RCC 7860 (cell line): ENCODE data around the gene SNCB.

Experiments
- DNase-seq: peaks from one replicate; pipeline ENCODE4 v3.0.0-alpha.2; 2015; ENCODE audit warnings: low spot score
- FAIRE-seq: peaks from 2 replicates; lab custom pipeline; 2012; peaks lifted over from hg19 to GRCh38; lab: Jason Lieb, UNC

The SNCB gene

DNA sequence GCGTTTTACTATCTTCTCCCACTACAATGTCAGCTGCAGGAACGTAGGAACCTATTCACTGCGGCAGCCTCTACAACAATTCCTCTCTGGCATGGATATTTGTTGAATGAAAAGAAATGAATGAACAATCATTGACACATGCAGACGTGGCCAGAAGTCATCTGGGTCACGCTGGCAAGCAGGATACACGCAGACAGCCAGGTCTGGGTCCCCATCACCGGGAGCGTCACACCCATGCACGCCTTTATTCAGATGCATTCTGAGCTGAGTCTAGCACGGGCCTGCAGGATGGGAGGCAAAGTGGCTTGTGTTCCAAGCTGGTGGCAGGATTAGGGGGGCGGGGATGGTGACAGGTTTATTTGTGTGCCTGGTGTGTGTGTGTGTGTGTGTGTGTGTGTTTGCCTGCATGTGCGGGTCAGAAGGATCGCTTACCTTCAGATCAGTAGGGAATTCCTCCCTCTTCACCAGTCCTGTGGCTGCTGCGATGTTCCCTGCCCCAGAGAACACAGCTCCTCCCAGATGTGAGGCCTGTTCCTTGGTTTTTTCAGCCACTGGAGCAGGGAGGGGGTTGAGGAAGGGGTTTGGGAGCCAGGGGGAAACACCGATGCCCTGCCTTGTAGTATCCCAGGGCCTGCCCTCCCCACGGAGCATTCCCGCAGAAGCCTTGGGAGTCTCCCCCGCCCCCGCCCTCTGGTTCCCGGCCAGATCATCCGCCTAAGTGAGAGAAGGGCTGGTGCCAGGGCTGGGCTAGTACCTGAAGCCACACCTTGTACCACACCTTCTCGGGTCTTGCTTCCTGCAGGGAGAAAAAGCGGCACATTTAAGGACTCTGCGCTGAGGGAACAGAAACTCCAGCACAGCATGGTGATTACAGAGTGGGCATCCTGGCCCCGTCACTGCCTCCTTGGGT, 4.1 kb downstream of the SNCB start:
- FAIRE-seq (no peak), DNase-seq (no peak)

DNA sequence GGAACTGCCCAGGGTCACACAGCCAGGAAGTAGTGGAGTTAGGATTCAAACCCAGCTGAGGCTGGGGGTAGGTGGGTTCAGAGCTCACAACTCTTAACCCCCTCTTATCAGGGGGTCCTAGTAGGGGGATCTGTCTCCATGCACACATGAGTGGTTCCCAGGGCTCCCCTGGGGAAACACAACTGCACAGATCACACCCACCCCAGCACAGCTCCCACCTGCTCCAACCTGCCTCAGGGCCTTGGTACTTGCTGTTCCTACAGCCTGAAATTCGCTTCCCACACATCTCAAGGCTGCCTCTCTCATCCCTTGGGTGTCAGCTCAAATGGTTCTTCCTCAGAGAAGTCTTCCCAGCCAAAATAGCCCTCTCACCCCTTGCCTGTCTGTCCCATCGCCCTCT, 4.8 kb downstream of the SNCB start:
- DNase-seq (no peak), FAIRE-seq (no peak)

DNA sequence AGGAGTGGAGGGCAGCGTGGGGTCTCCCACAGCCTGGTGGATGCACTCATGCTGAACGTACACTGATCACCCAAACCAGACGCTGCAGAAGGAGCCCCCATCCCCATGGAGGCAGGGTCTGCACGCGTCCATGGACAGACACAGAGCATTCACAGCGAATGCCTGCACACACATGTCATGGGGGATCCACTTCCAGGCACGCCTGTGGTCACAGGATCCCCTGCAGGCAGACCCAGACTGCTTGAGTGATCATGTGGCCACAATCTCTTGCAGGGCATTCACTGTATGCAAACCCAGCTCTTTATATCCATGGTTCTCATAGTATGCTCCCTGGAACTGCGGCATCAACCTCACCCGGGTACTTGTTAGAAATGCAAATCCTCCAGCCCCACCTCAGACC, 5.4 kb downstream of the SNCB start:
- no peak for FAIRE-seq
- DNase-seq, result no peak

DNA sequence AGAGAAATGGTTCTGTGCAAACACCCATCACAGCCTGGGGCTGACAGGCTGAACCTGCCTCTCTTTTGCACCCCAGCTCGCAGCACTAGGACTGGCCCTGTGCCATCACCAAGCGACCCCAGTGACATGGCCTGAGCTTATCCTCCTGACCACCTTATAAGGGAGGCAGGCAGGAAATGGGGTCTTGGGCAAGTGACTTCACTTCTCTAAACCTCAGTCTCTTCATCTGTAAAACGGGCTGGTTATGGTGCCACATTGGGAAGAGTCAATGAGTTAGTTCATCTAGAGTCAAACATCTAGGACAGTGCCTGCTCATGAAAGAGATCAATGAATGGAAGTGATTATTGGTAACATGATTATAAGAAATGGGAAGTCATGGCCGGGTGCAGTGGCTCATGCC, 6.2 kb downstream of the SNCB start:
- DNase-seq (no peak), FAIRE-seq (no peak)

DNA sequence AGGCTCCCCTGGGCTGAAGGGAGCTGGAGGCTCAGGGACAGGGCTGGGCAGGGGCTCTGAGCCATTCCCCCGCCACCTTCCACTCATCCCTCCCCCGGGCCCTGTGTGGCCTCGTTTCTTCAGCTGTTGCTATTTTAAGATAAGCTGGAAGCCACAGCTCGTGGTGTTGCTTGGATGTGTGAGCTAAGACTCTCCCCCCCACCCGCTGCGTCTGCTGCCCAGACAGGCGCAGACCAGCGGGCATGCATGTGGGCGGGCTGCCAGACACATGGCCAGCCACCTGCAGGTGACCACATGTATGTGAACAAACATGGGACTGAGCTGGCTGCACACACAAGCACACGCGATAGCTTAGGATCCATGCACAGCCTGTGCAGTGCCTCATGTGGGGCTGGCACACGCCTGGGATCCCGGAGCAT, 8.7 kb downstream of the SNCB start:
- DNase-seq, result no peak
- FAIRE-seq, result no peak

DNA sequence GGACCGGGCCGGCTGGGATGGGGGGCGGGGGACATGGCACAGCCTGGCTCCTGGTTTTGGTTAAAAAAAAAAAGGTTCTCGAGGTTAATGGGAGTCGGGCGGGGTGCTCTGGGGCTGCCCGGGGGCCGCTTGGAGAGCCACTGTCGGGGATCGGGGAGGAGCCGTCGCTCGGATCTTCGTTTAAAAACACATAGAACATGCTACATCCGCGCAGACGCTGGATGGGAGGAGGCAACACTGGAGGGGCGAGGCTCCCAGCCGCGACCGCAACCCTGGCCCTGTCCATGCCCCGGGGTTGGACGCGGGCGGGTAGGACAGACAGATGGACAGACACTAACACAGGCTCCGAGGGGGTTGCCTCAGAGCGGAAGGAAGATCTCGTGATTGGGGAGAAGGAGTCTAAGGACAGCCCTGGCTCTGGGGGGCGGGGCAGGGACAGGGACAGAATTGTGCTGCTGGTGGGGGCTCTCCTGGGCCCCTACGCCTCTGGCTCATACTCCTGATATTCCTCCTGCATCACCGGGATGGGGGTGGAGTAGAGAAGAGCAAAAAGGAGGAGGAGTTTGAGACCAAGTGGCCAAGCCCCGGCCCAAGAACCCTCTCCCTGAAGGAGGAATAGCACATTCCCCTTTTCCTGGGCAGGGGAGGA, 9.9 kb downstream of the SNCB start:
- FAIRE-seq, result no peak
- DNase-seq, result no peak

DNA sequence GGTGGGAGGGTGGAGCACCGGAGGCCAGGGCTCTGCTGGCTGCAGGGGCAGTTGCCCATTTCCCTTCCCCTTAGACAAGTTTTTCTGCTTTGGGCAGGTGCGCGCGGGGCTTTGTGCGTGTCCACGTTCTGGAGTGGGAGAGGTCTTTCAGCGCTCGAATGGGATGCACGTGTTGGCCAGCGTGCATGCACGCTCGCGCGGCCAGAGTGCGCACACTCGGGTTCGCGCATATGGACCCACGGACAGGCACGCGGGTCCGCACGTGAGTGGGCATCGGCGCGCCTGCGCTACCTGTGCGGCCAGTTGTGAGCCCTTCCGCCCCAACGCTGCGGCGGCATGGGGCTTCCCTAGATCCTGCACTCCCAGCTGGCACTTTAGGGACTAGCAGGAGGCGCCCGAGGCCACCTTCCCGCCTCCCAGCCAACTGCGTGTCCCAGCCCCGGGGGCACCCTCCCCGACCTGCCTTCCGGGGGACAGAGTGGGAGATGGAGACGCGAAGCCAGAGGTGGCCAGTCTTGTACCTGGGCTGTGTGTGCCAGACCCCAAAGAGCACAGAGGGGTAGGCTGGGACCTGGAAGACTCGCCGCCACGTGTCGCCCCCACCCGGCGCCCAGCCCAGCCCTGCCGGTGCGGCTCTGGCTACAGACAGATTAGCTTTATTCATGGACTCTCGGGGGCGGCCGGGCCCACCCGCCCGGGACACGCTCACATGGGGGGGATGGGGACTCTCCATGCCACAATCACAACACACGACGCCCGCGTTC, 10.6 kb downstream of the SNCB start:
- no peak for DNase-seq
- FAIRE-seq, result no peak

DNA sequence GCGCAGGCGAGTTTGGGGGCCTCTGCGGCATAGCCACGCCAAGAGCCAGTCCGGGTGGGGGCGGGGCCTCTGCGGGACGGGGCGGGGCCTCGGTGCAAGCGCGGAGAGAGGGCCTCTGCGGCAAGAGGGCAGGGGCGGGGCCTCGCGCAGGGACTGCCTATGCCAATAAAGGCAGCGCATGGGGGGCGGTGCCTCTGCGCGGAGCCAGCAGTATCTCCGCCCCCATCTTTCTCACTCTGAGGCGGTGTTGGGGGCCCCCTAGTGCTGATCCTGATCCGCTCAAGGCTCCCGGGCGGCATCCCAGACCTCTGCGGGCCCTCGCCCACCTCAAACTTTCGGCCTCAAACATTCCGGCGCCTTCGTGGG, 11.1 kb downstream of the SNCB start:
- FAIRE-seq (no peak), DNase-seq (no peak)

DNA sequence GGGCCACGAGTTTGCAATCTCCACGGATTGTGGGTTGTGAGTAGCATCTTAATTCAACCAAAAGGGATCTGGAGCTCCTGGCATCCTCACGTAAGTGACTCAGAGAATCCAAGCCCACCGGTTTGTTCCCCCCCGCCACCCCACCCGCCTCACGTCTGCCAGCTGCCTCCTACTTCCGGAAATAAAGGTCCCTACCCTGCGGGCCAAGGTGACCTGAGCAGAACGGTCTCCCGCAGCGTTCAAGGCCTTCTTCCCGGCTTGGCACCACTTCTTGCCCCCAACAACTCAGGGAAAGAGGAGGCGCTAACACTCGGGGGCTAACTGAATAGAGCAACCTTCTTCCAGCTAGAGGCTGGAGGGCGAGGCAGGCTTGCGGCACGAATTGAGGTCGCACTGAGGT, 11.6 kb downstream of the SNCB start:
- FAIRE-seq (no peak), DNase-seq (no peak)

DNA sequence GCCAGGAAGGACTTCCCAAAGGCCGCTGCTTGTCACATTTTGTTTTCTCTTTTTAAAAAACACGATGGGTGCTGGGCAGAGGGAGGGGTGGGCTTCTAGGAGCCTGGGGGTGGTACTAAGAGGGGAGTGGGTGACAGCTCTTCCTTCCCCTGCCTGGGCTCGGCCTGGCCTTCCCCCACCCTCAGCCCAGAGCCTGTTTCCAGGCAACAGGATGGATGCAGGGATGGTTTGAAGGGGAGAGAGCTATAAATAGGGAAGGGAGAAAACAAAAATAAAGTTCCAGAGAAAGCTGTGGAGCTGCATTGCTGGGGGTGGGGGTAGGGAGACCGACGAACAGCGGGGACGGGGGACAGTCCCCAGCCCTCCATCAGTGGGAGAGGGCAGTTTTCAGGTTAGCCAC, 13.8 kb downstream of the SNCB start:
- no peak for DNase-seq
- no peak for FAIRE-seq

DNA sequence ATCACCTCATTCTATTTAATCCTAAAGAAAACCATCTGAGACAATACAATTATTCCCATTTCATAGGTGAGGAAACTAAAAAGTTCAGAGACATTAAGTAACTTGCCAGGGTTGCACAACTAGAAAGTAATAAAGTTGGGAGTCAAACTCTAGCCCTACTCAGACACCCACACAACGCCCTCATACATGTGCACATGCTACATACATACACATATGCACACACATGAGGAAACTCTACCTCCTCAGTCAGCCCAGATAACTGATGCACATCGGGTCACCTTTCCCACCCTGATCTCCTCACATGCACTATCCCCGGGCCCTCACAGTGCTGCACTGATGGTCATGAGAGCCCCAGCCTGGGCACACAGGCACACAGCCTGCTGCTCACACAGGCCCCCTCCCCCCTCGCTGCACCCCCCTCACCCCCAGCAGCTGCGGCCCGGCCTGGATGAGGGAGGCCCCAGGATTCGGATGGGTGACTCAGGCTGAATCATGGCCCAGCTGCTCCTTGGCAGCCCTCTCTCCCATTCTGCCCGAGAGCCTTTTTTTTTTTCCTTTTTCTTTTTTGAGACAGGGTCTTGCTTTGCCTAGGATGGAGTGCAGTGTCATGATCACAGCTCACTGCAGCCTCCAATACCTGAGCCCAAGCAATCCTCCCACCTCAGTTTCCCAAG, 15.4 kb downstream of the SNCB start:
- FAIRE-seq (no peak), DNase-seq (no peak)

DNA sequence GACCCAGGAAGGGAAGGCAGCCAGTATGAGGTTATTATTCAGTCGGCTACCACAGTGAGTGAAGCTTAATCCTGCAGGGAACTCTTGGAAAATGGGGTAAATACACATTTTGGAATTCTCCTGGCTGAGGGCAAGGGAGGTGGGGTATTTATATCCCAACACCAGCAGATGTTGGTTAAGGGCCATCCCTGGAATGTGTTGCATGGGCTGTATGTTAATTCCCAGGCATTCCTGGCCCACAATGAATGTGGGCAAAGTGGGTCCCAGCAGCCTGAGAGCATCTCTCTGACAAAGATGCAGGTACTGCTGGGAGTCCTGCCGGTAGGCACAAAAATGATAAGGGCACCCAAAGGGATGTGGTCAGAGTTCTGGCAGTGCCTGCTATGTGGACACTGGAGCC, 17.5 kb downstream of the SNCB start:
- no peak for DNase-seq
- no peak for FAIRE-seq

DNA sequence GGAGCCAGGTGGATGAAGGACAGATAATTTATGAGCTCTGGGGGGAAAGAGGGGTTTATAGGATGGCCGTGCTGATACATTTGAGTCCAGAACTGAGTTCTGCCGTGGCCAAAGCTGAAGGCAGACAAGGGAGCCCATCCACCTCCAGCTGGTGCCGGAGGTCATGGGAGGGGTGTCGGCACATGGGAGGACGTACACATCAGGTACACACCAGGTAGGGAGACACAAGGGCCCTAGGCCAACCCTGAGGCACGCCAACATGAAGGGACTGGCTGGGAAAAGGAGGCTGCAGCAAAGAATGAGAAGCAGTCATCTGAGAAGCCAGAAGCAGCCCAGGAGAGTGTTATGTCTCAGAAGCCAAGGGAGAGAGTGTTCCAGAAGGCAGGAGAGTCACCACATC, 18.3 kb downstream of the SNCB start:
- DNase-seq, result no peak
- no peak for FAIRE-seq

DNA sequence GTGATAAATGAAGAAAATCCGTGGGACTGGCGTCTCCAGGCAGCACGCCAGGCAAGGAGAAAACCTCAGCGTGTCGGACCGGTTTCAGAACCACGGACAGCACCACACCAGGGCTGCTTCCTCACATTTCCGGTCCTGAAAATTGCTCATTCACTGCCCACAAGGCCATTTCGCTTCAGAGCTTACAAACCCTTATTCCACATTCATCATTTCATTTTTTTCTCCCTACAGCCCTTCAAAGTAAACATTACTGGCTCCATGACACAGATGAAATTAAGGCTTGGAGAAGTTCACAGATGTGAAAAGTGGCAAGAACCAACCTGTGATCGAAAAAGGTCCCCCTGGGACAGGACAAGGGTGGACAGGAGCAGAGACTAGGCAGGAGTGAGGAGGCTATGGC, 18.9 kb downstream of the SNCB start:
- DNase-seq (peak; percentile 63), FAIRE-seq (no peak)

DNA sequence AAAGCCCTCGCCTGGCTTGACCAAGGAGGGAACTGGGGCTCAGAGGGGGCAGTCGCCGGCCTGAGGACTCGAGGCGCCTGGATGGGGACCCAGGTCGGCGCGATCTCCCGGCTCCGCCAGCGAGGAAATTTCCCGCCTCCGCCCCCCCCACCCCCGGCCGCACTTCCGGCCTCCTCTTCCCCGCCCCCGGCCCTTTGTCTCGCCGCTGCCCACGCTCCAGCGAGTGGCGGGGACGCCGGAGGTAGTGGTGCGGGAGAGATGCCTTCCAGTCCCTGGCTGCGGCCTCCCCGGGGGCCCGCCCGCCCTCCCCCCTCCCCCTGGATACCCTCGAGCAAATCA, 19.9 kb downstream of the SNCB start:
- DNase-seq, result no peak

DNA sequence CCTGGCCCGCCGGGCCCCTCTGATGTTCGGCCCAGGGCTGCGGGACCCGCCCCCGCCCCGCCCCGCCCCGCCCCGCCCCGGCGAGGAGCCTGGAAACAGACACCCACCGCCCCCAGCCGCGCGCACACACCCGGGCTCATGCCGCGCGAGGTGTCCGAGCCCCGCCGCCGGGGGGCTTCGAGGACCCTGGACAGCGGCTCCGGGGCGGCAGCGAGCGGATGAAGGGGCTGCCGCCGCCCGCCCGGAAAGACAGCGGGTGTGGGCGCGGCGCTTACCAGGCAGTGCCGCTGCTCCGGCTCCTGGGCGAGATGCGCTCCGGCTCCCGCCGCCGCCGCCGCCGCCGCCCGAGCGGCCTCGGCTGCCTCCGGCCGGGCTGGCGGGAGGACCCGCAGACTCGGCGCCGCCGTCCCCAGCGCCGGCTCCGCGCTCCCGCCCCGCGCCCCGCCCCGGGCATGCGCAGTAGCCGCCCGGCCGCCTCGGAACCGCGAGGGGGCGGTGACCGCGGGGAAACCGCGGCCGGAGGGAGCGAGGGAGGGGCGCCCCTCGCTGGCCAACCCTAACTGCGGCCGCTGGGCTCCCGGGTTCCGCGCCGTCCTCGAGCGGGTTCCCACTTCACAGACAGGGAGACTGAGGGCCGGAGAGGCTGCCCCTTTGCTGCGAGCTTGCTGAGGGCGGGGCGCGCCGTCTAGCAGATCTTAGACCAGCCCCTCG, 20.5 kb downstream of the SNCB start, which contains the start of gene GPRIN1:
Gene GPRIN1, minus strand, starts transcription at position 433 of the 711 bp plus-strand sequence. CDS start 10,322 bp downstream, outside the sequence.
- DNase-seq (peak; percentile 20), FAIRE-seq (no peak)

More for the DNA sequence above, 19.9 kb downstream of the SNCB start:
- FAIRE-seq, result no peak

DNA sequence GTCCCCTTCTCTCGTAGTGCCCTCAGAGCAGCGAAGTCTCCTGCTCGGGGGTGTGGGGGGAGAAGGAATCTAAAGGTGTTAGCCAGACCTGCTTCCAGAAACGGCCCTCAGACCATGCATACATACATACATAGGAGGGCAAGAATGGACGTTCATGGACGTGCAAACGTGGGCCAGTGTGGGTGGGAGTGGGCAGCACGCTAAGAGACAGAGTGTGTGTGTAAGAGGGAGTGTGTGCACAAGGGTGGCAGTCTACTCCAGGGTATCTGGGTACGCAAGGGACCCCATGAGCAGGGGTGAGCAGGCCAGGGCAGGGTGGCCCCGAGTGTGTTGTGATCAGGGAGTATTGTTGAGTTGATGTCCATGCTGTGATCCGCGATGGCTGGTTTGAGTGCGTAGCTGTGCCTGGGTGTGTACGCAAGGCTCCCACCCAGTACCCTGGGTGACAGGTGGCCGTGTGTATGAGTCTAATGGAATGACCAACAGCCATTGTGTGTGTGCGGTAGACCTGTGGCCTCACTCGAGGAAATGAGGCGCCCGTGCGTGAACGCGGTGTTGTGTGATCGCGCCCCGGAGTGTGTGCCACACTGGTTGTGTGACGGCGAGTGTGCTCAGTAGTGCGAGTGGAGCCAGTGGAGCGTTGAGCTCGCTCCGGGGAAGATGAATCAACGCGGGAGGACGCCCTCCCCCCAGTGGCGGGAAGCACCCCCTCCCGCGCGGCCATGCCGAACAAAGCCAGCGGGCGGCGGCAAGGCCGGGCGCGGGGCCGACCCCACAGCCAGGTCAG, 21.2 kb downstream of the SNCB start:
- DNase-seq, result peak; percentile 67
- no peak for FAIRE-seq

DNA sequence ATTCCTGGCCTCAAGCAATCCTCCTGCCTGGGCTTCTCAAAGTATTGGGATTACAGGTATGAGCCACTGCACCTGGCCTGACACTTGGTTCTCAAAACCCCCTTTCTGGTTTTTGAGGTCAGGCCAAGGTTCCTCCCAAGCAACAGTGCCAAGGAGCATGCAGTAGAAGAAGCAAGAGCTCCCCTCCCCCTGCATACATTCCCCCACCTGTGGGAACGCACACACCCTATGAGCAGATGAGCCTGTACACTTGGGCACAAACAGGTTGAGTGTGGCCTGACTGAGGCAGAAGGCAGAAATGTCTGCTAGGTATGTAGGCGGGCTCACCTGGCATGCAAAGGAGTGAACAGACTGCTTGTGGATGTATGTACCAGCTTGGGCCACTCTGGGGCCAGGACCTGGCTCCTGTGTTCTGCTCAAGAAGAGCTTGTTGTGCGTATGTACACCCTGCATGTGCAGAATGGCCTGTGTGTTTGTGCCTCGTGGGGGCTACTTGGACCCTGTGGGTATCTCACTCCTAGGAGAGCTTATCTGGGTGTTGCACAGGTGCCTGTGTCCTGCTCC, 22.1 kb downstream of the SNCB start:
- DNase-seq (no peak), FAIRE-seq (no peak)

DNA sequence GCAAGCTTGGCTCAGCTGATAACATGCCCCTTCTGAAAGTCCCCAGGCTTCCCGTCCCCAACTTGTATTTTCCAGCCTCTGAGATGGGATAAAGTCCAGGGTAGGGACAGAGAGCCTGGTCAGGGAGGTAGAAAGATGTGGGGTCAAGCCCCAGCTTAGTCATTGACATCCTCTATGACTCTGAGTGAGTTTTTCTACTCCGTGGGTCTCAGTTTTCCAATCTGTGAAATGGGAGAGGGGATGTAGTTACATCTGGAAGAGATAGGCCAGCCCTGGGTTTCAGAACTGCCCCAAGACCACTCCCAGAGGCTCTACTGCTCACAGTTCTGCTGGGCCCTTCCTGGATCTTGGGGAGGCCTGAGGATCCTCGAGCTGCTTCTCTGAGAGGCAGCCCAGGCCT, 23.5 kb downstream of the SNCB start:
- no peak for FAIRE-seq
- DNase-seq, result no peak
